DOHH2 (cell line): Measurements from ENCODE around the gene PDK1.

Experiments
- EZH2phosphoT487 ChIP-seq: fragments of 200-600 bp; sonication (generic); IDR thresholded peaks from 2 replicates; pipeline ENCODE4 v1.6.1; 2017; ENCODE audit warnings: borderline replicate concordance, mild to moderate bottlenecking, antibody characterized with exemption, low read length, moderate library complexity, mixed read lengths
- TF ChIP-seq, protein P1 (sequence below): fragments of 200-600 bp; sonication (generic); IDR thresholded peaks from one replicate; pipeline ENCODE4 v1.5.1; 2014; ENCODE audit warnings: antibody characterized with exemption, mild to moderate bottlenecking, low read depth, low read length; ENCODE audit not compliant: poor library complexity, severe bottlenecking

- TF ChIP-seq, protein P1, sequence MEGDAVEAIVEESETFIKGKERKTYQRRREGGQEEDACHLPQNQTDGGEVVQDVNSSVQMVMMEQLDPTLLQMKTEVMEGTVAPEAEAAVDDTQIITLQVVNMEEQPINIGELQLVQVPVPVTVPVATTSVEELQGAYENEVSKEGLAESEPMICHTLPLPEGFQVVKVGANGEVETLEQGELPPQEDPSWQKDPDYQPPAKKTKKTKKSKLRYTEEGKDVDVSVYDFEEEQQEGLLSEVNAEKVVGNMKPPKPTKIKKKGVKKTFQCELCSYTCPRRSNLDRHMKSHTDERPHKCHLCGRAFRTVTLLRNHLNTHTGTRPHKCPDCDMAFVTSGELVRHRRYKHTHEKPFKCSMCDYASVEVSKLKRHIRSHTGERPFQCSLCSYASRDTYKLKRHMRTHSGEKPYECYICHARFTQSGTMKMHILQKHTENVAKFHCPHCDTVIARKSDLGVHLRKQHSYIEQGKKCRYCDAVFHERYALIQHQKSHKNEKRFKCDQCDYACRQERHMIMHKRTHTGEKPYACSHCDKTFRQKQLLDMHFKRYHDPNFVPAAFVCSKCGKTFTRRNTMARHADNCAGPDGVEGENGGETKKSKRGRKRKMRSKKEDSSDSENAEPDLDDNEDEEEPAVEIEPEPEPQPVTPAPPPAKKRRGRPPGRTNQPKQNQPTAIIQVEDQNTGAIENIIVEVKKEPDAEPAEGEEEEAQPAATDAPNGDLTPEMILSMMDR, result no peak
- TF ChIP-seq EZH2phosphoT487, result no peak
Measured at GRCh38 chr2:172571245-172571644, 15.4 kb downstream of the PDK1 start.
